Measurements from ENCODE around the gene SLC34A3. TPM values are rescaled to one million over a fixed set of nuclear protein-coding genes. Genes with fewer than 3 reads are reported as not detected.

The SLC34A3 gene
- total RNA-seq, 1 donor from 2014 or later, result 0.25 TPM

DNA sequence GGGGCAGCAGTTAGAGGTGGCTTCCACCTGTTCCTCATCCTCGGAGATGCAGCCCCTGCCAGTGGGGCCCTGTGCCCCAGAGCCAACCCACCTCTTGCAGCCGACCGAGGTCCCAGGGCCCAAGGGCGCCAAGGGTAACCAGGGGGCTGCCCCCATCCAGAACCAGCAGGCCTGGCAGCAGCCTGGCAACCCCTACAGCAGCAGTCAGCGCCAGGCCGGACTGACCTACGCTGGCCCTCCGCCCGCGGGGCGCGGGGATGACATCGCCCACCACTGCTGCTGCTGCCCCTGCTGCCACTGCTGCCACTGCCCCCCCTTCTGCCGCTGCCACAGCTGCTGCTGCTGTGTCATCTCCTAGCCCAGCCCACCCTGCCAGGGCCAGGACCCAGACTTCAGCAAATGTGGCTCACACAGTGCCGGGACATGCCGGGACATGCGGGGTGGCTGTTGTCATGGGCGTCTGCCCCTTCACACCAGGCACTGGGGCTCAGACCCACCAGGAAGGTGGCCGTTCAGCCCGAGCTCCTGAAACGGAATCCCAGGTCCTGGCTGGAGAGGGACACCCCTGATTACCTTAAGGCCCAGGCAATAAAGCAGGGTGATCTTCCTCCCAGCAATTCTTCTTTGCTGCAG, 4.9 kb upstream of the SLC34A3 start:
- no peak for DNase-seq (ENCODE audit: low read depth)
- Histone ChIP-seq H3K4me3 (ENCODE audit: low read depth, low read length) (no peak overlapping the region), H3K36me3 (ENCODE audit: control insufficient read depth, insufficient read depth, low read length) (no peaks in the 10 kb centered on the region), H3K27me3 (ENCODE audit: control insufficient read depth, insufficient read depth, low read length) (peaks cover 21% of the 10 kb centered on the region)
- TF ChIP-seq, protein P1, sequence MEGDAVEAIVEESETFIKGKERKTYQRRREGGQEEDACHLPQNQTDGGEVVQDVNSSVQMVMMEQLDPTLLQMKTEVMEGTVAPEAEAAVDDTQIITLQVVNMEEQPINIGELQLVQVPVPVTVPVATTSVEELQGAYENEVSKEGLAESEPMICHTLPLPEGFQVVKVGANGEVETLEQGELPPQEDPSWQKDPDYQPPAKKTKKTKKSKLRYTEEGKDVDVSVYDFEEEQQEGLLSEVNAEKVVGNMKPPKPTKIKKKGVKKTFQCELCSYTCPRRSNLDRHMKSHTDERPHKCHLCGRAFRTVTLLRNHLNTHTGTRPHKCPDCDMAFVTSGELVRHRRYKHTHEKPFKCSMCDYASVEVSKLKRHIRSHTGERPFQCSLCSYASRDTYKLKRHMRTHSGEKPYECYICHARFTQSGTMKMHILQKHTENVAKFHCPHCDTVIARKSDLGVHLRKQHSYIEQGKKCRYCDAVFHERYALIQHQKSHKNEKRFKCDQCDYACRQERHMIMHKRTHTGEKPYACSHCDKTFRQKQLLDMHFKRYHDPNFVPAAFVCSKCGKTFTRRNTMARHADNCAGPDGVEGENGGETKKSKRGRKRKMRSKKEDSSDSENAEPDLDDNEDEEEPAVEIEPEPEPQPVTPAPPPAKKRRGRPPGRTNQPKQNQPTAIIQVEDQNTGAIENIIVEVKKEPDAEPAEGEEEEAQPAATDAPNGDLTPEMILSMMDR (IDR thresholded peaks at IDR 0.05; ENCODE audit: insufficient read depth, low read length, poor library complexity, severe bottlenecking), result no peak

- no peak for DNase-seq (ENCODE audit: low read depth)
- TF ChIP-seq, protein P1 (IDR thresholded peaks at IDR 0.05; ENCODE audit: insufficient read depth, low read length, poor library complexity, severe bottlenecking), result no peak
- H3K4me3 ChIP-seq (ENCODE audit: low read depth, low read length), result no peak overlapping the region
- H3K36me3 ChIP-seq (ENCODE audit: control insufficient read depth, insufficient read depth, low read length), result no peaks in the 10 kb centered on the region
- peaks cover 24% of the 10 kb centered on the region for H3K27me3 ChIP-seq (ENCODE audit: control insufficient read depth, insufficient read depth, low read length)
Measured at GRCh38 chr9:137226338-137227053, 4.2 kb upstream of the SLC34A3 start.

DNA sequence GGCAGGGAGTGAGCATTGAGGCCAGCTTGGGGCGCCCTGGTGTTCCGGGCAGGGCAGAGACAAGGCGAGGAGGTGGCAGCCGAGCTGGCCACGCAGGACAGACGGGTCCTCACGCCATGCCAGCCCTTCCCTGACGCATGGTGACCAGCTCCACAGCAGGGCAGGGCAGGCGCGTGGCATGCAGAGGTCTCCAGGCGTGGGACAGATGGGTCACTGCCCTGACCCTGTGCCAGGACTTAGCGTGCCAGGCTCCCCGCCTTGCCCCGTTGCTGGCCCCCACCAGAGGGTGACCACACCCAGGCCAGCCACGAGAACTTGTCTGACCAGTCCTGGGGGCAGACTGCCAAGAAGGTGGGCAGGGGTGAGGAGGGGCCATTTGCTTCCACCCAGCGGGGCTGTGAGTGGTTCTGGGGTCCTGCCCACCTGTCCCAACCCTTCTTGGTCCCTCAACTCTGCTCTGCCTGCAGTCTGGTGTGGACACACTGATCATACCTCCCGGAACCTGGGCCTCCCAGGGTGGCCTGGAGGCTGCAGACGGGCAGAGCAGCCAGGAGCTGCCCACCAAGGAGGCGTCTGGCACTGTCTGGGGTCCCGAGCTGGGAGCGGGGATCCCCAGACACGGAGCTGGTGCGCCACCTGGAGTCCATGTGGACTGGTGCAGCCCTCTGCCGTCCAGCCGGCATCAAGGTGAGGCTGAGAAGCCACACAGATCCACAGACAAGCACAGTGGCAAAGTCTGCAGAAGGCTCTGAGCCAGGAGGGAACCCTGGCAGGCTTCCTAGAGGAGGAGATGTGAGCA, 3.4 kb upstream of the SLC34A3 start, which contains the start of gene RNF224:
RNF224 (plus strand) TSS at position 449 of the 799 bp plus-strand sequence. CDS start 834 bp downstream, outside the sequence.
- TF ChIP-seq, protein P1 (IDR thresholded peaks at IDR 0.05; ENCODE audit: insufficient read depth, low read length, poor library complexity, severe bottlenecking), result peak; percentile 91
- Histone ChIP-seq H3K27me3 (ENCODE audit: control insufficient read depth, insufficient read depth, low read length) (peaks cover 27% of the 10 kb centered on the region), H3K4me3 (ENCODE audit: low read depth, low read length) (no peak within 1 kb of the TSS), H3K36me3 (ENCODE audit: control insufficient read depth, insufficient read depth, low read length) (no peaks in the 10 kb centered on the region)
- no peak for DNase-seq (ENCODE audit: low read depth)

- Histone ChIP-seq H3K27me3 (ENCODE audit: control insufficient read depth, insufficient read depth, low read length) (peaks cover 35% of the 10 kb centered on the region), H3K36me3 (ENCODE audit: control insufficient read depth, insufficient read depth, low read length) (no peaks in the 10 kb centered on the region), H3K4me3 (ENCODE audit: low read depth, low read length) (no peak overlapping the region)
- no peak for DNase-seq (ENCODE audit: low read depth)
- TF ChIP-seq, protein P1 (IDR thresholded peaks at IDR 0.05; ENCODE audit: insufficient read depth, low read length, poor library complexity, severe bottlenecking), result no peak
Measured at GRCh38 chr9:137227853-137228505, 2.7 kb upstream of the SLC34A3 start.

DNA sequence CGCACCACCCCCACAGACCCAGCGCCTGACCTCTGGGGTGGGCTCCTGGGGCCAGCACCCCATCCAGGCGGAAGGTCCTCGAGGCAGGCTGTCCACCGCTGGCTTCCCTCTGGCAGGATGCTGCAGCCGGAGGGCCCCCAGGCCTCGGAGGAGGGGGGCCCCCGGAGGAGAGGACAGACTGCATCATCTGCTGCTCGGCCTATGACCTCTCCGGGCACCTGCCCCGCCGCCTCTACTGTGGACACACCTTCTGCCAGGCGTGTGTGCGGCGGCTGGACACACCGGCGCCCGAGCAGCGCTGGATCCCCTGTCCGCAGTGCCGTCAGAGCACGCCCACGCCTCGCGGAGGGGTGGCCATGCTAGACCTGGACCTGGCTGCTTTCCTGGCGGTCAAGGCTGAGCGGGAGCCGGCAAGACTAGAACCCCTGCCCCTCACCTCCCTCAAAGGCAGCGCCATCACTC, 2.2 kb upstream of the SLC34A3 start:
- no peak overlapping the region for H3K4me3 ChIP-seq (ENCODE audit: low read depth, low read length)
- H3K36me3 ChIP-seq (ENCODE audit: control insufficient read depth, insufficient read depth, low read length), result no peaks in the 10 kb centered on the region
- TF ChIP-seq, protein P1 (IDR thresholded peaks at IDR 0.05; ENCODE audit: insufficient read depth, low read length, poor library complexity, severe bottlenecking), result no peak
- peaks cover 40% of the 10 kb centered on the region for H3K27me3 ChIP-seq (ENCODE audit: control insufficient read depth, insufficient read depth, low read length)
- DNase-seq (ENCODE audit: low read depth), result no peak
